RWPE2 (cell line): ENCODE measurements around the gene C1QTNF4.

Source experiments
- ATAC-seq: fragments of 200-7000 bp; cut with Tn5 transposase; 3 replicates; pipeline ENCODE4 v1.9.1; 2021; ENCODE audit warnings: low read depth
- DNase-seq: peaks from one replicate; pipeline ENCODE4 v3.0.0-alpha.2; 2020; ENCODE audit warnings: low spot score
- H3K27ac ChIP-seq: fragments of 450-650 bp; 2 replicates; pipeline ENCODE4 v1.5.1; 2017; ENCODE audit warnings: mild to moderate bottlenecking; ENCODE audit not compliant: poor library complexity, severe bottlenecking
- H3K27me3 ChIP-seq: fragments of 250-450 bp; sonication (Bioruptor Pico); 2 replicates; pipeline ENCODE4 v1.5.1; 2021; ENCODE audit warnings: mild to moderate bottlenecking, moderate library complexity; ENCODE audit not compliant: insufficient read depth, poor library complexity, severe bottlenecking
- H3K36me3 ChIP-seq: fragments of 250-450 bp; sonication (Bioruptor Pico); 2 replicates; pipeline ENCODE4 v1.5.1; 2020; ENCODE audit warnings: low read depth, mild to moderate bottlenecking, moderate library complexity
- H3K4me1 ChIP-seq: fragments of 250-450 bp; sonication (Bioruptor Pico); 2 replicates; pipeline ENCODE4 v1.5.1; 2021; ENCODE audit warnings: mild to moderate bottlenecking, moderate library complexity; ENCODE audit not compliant: insufficient read depth, poor library complexity, severe bottlenecking
- H3K4me3 ChIP-seq: fragments of 250-450 bp; sonication (Bioruptor Pico); 2 replicates; pipeline ENCODE4 v1.5.1; 2021; ENCODE audit warnings: mild to moderate bottlenecking, moderate library complexity; ENCODE audit not compliant: severe bottlenecking
- H3K9me3 ChIP-seq: fragments of 250-450 bp; sonication (Bioruptor Pico); 2 replicates; pipeline ENCODE4 v1.5.1; 2021; ENCODE audit warnings: mild to moderate bottlenecking, moderate library complexity; ENCODE audit not compliant: severe bottlenecking
- CTCF ChIP-seq: fragments of 450-650 bp; IDR thresholded peaks from one replicate; pipeline ENCODE4 v1.5.1; 2017; ENCODE audit warnings: mild to moderate bottlenecking, moderate library complexity; ENCODE audit not compliant: poor library complexity, severe bottlenecking

The C1QTNF4 gene

GRCh38 chr11:47595029-47595428 is 818 bp upstream of the C1QTNF4 start:
- H3K27ac ChIP-seq = no peak overlapping the region
- no peaks in the 10 kb centered on the region for H3K36me3 ChIP-seq
- no peak for DNase-seq
- TF ChIP-seq CTCF = no peak
- H3K9me3 ChIP-seq = no peaks in the 10 kb centered on the region
- ATAC-seq = peak; percentile 35; the same call in 2 of the 3 replicates
- H3K27me3 ChIP-seq = peaks cover 28% of the 10 kb centered on the region
- no peak overlapping the region for H3K4me3 ChIP-seq
- no peaks in the 10 kb centered on the region for H3K4me1 ChIP-seq

DNA sequence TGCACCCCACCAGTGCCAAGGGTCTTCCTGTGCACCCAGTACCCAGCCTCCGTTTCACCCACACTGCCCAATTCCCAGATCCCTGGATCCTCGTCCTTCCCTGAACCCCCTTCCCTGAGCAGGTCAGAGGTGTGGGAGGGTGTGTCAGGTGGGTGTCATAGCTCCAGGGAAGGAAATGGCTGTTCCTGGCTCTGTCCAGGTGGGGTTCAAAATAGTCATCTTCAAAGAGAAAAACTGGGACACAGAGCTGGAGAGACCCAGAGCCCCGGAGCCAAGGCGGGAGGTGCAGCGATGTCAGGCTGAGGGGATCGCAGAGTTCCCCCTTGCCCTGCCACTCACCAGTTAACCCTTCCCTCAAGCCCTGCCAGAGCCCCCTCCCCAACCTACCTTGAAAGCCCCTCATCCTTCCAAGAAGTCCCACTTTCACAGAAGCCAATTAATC is 698 bp downstream of the C1QTNF4 start:
- Histone ChIP-seq H3K9me3 (no peaks in the 10 kb centered on the region), H3K27me3 (peaks cover 37% of the 10 kb centered on the region), H3K4me1 (no peaks in the 10 kb centered on the region), H3K4me3 (no peak overlapping the region), H3K27ac (no peak overlapping the region), H3K36me3 (no peaks in the 10 kb centered on the region)
- ATAC-seq = peak; percentile 15; the same call in 1 of the 3 replicates
- DNase-seq = no peak
- TF ChIP-seq CTCF = no peak

DNA sequence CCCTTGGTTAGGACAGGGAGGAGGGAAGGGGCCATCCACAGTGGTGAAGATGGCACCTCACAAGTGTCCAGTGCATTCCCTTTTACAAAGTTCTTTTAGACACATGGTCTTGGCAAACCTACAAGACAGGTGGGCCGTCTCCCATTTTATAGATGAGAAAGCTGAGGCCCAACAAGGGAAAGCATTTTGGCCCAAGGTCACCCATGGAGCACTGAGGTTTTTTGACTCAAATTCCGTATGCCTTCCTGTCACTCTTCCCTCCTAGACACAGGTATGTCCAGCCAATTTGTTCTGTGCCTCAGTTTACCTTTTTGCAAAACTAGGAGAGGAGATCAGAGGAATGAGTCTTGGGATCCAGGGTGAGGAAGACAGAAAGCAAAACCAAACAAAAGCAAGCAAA is 1.2 kb downstream of the C1QTNF4 start:
- no peak overlapping the region for H3K27ac ChIP-seq
- no peaks in the 10 kb centered on the region for H3K9me3 ChIP-seq
- no peaks in the 10 kb centered on the region for H3K4me1 ChIP-seq
- H3K4me3 ChIP-seq = no peak overlapping the region
- H3K36me3 ChIP-seq = no peaks in the 10 kb centered on the region
- no peak for DNase-seq
- peaks cover 37% of the 10 kb centered on the region for H3K27me3 ChIP-seq
- TF ChIP-seq CTCF = no peak
- ATAC-seq = no peak

DNA sequence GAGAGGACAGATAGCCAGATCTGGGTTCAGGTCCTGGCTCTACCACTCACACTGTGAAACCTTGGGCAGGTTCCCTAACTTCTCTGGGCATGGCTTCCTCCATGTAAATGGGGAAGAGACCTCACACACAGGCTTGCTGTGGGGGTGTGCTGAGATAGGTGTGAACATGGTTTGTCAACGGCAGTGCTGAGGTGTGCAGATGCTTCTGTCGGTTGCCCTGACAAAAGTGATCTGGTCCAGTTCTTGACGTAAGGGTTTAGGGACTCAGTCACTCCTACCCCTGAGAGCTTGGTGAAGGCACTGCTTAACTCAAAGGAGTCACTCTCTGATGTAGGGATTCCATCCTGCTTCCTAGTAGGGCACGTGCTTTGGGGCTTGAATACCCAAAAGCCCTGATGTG is 2.0 kb downstream of the C1QTNF4 start:
- no peak overlapping the region for H3K27ac ChIP-seq
- DNase-seq (no peak), ATAC-seq (no peak)
- no peaks in the 10 kb centered on the region for H3K4me1 ChIP-seq
- no peaks in the 10 kb centered on the region for H3K36me3 ChIP-seq
- TF ChIP-seq CTCF = no peak
- H3K9me3 ChIP-seq = no peaks in the 10 kb centered on the region
- no peak overlapping the region for H3K4me3 ChIP-seq
- H3K27me3 ChIP-seq = peaks cover 37% of the 10 kb centered on the region

DNA sequence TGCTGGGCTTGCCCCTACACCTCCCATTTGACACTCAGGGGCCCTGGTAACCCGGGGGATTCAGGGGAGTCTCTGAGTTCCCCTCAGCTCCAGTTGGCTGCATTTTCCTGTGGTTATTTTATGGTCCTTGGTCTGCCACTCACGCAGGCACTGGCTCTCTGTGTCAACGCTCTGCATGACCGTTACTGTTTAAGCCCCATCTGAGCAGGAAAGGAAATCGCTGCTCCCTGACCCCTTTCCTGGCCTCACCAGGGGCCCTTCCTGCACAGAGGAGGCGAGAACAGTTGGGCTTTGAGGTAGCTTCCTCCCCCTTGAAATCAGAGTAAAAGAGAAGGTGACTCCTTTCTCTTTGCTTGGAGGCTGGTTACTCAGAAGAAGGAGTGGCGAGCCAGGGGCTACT is 2.4 kb downstream of the C1QTNF4 start:
- Histone ChIP-seq H3K9me3 (no peaks in the 10 kb centered on the region), H3K4me1 (no peaks in the 10 kb centered on the region), H3K27me3 (peaks cover 37% of the 10 kb centered on the region), H3K4me3 (no peak overlapping the region), H3K36me3 (no peaks in the 10 kb centered on the region), H3K27ac (no peak overlapping the region)
- no peak for ATAC-seq
- no peak for TF ChIP-seq CTCF
- DNase-seq = no peak
